ENCODE measurements around the gene C3orf62.

Gene C3orf62

DNA sequence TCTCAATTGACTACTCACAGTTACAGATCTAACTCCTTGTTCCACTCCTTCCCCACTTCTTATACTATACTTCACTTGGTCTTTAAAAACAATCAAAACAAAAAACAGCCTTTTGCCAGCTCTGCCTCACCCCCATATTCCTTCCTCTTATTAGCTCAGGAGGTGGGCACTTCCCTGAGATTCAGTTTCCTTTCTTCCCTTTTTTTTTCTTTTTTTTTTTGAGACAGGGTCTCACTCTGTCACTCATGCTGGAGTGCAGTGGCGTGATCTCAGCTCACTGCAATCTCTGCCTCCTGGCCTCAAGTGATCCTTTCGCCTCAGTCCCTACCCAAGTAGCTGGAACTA is 6.9 kb downstream of the C3orf62 start:
- Histone ChIP-seq H3K9me3 (ENCODE audit: control insufficient read depth, insufficient read depth, low read length) (no peaks in the 10 kb centered on the region), H4K20me1 (ENCODE audit: control insufficient read depth, insufficient read depth, low read depth, low read length) (no peaks in the 10 kb centered on the region), H3K27ac (ENCODE audit: low read depth, low read length) (no peak overlapping the region), H3F3A (ENCODE audit: control insufficient read depth, insufficient read depth) (no peaks in the 10 kb centered on the region), H3K27me3 (ENCODE audit: control insufficient read depth, low read length) (no peaks in the 10 kb centered on the region), H3K79me2 (ENCODE audit: control insufficient read depth, low read length) (no peaks in the 10 kb centered on the region), H3K9me2 (replicated peaks; ENCODE audit: control insufficient read depth, low read length) (no peaks in the 10 kb centered on the region), H3K4me3 (ENCODE audit: low read length) (no peak overlapping the region), H3K4me2 (ENCODE audit: low read length) (no peak overlapping the region), H3K36me3 (ENCODE audit: control insufficient read depth, low read length) (no peaks in the 10 kb centered on the region), H3K4me1 (ENCODE audit: control insufficient read depth, low read length) (no peaks in the 10 kb centered on the region)
- TF ChIP-seq, protein P1, sequence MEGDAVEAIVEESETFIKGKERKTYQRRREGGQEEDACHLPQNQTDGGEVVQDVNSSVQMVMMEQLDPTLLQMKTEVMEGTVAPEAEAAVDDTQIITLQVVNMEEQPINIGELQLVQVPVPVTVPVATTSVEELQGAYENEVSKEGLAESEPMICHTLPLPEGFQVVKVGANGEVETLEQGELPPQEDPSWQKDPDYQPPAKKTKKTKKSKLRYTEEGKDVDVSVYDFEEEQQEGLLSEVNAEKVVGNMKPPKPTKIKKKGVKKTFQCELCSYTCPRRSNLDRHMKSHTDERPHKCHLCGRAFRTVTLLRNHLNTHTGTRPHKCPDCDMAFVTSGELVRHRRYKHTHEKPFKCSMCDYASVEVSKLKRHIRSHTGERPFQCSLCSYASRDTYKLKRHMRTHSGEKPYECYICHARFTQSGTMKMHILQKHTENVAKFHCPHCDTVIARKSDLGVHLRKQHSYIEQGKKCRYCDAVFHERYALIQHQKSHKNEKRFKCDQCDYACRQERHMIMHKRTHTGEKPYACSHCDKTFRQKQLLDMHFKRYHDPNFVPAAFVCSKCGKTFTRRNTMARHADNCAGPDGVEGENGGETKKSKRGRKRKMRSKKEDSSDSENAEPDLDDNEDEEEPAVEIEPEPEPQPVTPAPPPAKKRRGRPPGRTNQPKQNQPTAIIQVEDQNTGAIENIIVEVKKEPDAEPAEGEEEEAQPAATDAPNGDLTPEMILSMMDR (IDR thresholded peaks at IDR 0.05; ENCODE audit: low read depth, low read length, poor library complexity, severe bottlenecking): no peak

DNA sequence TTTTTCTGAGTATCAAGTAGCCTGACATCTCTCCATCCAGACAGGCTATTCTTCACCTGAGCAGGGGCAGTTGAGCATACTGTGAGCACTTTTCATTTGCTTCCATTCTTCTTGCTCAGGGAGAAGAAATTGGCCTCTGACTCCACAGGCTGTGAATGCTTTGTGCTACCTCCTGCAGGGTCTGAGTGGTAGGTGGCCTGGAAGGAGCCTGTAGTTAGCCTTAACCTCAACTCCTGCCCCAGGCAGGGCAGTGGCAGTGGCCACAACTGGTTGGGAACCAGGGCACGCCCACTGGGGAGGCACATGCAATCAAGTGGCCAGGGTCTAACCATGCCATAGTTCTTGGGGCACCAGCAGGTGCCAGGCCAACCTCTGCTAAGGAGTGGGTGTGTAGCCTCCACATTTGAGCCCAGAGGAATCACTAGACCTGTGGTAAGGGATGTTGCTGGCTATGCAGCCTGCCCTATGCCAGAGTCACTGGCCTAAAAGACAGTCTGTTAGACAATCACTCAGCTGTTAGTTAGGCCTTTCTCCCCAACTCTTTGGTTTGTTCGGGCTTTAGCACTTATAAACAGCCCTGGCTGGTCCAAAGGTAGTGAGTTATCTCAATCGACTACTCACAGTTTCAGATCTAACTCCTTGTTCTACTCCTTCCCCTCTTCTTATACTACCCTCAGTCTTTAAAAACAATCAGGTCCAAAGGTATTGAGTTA is 7.4 kb downstream of the C3orf62 start:
- Histone ChIP-seq H3K36me3 (ENCODE audit: control insufficient read depth, low read length) (no peaks in the 10 kb centered on the region), H3K27me3 (ENCODE audit: control insufficient read depth, low read length) (no peaks in the 10 kb centered on the region), H3K4me2 (ENCODE audit: low read length) (no peak overlapping the region), H3K79me2 (ENCODE audit: control insufficient read depth, low read length) (no peaks in the 10 kb centered on the region), H3K4me1 (ENCODE audit: control insufficient read depth, low read length) (no peaks in the 10 kb centered on the region), H3F3A (ENCODE audit: control insufficient read depth, insufficient read depth) (no peaks in the 10 kb centered on the region), H3K9me3 (ENCODE audit: control insufficient read depth, insufficient read depth, low read length) (no peaks in the 10 kb centered on the region), H3K9me2 (replicated peaks; ENCODE audit: control insufficient read depth, low read length) (no peaks in the 10 kb centered on the region), H4K20me1 (ENCODE audit: control insufficient read depth, insufficient read depth, low read depth, low read length) (no peaks in the 10 kb centered on the region), H3K4me3 (ENCODE audit: low read length) (no peak overlapping the region), H3K27ac (ENCODE audit: low read depth, low read length) (no peak overlapping the region)
- TF ChIP-seq, protein P1 (IDR thresholded peaks at IDR 0.05; ENCODE audit: low read depth, low read length, poor library complexity, severe bottlenecking): no peak
- TF ChIP-seq EZH2phosphoT487 (IDR thresholded peaks at IDR 0.05; ENCODE audit: borderline replicate concordance, low read length): no peak

DNA sequence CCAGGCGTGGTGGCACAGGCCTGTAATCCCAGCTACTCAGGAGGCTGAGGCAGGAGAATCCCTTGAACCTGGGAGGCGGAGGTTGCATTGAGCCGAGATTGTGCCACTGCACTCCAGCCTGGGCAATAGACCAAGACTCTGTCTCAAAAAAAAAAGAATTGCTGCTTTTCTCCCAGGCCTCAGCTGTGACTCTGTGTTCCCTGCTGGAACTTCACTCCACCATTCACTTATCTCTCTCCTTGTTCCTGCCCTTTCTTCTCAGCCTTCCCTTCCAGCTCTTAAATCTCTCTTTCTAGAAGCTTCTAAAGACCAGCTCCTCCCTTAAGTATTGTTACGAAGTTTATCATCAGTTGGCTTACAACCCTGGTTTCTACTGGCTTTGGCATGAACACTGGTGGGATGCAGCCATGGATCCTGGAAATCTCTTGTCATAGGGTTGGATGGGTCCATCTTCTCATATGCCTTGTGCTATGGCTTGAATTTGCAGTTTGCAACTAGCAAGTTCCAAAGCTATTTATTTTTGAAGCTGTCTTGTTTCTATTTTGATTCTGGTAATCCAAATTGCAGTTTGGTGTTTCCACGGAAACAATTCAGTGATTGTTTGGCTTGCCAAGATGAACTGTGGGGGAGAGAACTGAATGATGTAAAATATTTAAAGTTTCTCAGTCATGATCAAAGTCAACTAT is 10.5 kb downstream of the C3orf62 start:
- H3K27ac ChIP-seq (ENCODE audit: low read depth, low read length): no peak overlapping the region

More for the DNA sequence above, 10.5 kb downstream of the C3orf62 start:
- Histone ChIP-seq H3F3A (ENCODE audit: control insufficient read depth, insufficient read depth) (no peaks in the 10 kb centered on the region), H3K4me3 (ENCODE audit: low read length) (no peak overlapping the region), H3K9me2 (replicated peaks; ENCODE audit: control insufficient read depth, low read length) (no peaks in the 10 kb centered on the region), H3K4me2 (ENCODE audit: low read length) (no peak overlapping the region), H3K4me1 (ENCODE audit: control insufficient read depth, low read length) (no peaks in the 10 kb centered on the region), H3K36me3 (ENCODE audit: control insufficient read depth, low read length) (no peaks in the 10 kb centered on the region), H3K79me2 (ENCODE audit: control insufficient read depth, low read length) (no peaks in the 10 kb centered on the region), H3K27me3 (ENCODE audit: control insufficient read depth, low read length) (no peaks in the 10 kb centered on the region), H4K20me1 (ENCODE audit: control insufficient read depth, insufficient read depth, low read depth, low read length) (no peaks in the 10 kb centered on the region), H3K9me3 (ENCODE audit: control insufficient read depth, insufficient read depth, low read length) (no peaks in the 10 kb centered on the region)
- TF ChIP-seq EZH2phosphoT487 (IDR thresholded peaks at IDR 0.05; ENCODE audit: borderline replicate concordance, low read length): no peak
- TF ChIP-seq, protein P1 (IDR thresholded peaks at IDR 0.05; ENCODE audit: low read depth, low read length, poor library complexity, severe bottlenecking): no peak

All from DOHH2 (cell line).